Activated T-cell treated with anti-CD3 and anti-CD28 coated beads for 24 hours (primary cell): ENCODE measurements around the gene MYCBP2.
A peak's percentile ranks its signal among the peaks of the same experiment; 100 is the strongest.
"Not testable (repeated sequence)": the region's sequence is repeated elsewhere in the genome, so short reads cannot be mapped to it uniquely, and the experiment has no call there.

Experiments used
- DNase-seq: peaks from one replicate; pipeline ENCODE4 v3.0.0-alpha.2; 2020; ENCODE audit warnings: low read depth

The MYCBP2 gene

GRCh38 chr13:77031656-77032243 lies 295.1 kb downstream of the MYCBP2 start:
- no peak for DNase-seq

- DNase-seq: no peak
These were observed 297.5 kb downstream of the MYCBP2 start for GRCh38 chr13:77029436-77029835.

GRCh38 chr13:77028202-77028601 lies 298.7 kb downstream of the MYCBP2 start:
- DNase-seq: no peak

- DNase-seq: peak; percentile 79
These were observed 299.9 kb downstream of the MYCBP2 start, which contains the start of gene FBXL3 for GRCh38 chr13:77026861-77027621. Gene FBXL3 (minus strand): TSS chr13:77027159. CDS start chr13:77021860, 5,299 bp downstream.

DNA sequence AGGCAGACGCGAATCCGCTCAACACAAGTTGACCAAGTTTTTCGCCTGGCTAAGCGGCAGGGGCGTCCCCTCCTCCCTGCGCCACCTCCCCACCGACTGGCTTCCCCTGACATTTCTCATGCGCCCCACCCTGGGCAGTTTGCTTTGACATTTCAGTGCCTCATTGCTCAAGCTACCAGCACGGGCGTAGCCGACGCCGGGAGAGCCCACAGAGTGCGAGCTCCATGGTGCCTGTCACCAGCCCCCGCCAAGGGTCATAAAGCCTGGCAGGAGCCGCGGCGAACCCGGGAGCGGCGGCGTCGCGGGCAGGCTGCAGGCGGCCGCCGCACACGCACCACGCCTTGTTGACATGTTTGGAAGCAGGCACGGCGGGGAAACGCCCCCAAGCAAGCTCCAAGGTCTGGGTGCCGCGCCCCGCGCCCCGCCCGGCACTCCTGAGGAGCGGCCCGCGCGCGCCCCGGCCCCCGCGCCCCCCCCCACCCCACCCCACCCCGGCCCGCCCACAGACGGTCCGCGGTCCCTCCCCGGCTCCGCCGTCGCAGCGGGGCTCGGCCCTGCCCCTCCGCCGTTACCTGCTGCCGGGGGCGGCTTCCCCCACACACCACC lies 300.5 kb downstream of the MYCBP2 start:
- DNase-seq: peak; percentile 55

DNA sequence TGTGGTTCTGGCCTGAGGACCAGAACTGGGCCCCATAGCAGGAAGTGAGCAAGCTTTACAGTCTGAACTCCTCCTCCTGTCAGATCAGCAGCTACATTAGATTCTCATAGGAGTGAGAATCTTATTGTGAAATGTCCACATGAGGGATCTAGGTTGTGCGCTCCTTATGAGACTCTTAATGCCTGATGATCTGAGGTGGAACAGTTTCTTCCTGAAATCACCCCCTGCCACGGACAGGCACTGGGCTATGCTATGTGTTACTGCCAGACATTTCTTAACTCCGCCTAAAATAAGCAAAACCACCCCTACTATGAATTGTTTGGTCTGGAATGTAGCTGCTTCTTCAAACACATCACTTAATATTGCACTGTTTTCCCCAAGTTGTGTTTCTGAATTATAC lies 304.6 kb downstream of the MYCBP2 start:
- no peak for DNase-seq

DNA sequence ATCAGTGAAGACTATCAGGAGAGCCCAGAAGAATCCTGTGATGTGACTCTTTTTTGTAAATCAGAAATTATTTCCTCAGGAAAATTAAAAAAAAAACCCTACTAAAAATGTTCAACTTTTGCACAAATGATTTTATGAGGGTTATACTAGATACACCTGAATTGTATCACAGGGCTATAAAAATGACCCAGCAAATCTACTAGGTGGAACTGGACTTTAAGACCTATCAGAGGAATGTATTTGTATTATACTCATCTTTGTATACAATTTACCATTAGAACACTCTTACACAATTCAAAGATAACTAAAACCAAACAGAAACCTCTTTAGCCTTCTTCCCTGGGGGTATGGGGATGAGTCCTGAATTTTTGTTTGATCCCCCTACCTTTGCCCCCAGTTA lies 307.1 kb downstream of the MYCBP2 start:
- no peak for DNase-seq

- no peak for DNase-seq
These were observed 309.8 kb downstream of the MYCBP2 start for GRCh38 chr13:77016888-77017623.

GRCh38 chr13:77016251-77016812 lies 310.6 kb downstream of the MYCBP2 start:
- no peak for DNase-seq

DNA sequence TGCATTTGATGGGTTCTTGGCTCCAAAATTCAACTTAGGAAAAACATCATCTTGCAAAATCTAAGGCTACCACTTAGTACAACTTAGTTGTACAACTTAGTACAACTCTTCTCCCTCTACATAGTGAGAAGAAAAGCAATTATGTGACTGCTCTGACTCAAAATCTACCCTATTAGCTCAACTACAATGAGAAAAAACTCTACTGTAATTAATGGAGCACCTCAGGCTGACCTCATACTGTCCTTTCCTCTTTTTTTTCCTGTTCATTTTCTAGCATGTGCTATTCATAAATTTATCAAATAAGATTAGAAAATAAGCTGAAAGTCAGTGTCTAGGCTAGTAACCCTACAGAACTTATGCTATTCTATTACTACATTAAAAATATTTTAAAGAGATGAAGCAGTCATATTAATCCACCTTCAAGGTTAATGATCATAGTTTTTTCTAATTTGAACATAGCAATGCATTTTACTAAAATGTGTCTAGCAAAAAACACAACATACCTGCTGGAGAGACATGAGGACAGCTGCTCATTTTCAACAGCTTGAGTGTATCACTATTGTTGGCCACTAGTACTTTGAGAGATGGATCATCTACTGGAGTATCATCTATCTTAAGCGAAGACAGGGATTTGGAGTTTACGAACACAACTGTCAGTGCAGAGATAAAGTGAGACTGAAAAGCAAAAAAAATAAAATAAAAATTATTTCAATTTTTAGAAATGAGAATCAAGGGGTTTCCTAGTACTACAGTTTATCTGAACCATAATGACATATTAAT lies 311.8 kb downstream of the MYCBP2 start:
- no peak for DNase-seq

- DNase-seq: no peak
These were observed 312.9 kb downstream of the MYCBP2 start for GRCh38 chr13:77013853-77014542.

DNA sequence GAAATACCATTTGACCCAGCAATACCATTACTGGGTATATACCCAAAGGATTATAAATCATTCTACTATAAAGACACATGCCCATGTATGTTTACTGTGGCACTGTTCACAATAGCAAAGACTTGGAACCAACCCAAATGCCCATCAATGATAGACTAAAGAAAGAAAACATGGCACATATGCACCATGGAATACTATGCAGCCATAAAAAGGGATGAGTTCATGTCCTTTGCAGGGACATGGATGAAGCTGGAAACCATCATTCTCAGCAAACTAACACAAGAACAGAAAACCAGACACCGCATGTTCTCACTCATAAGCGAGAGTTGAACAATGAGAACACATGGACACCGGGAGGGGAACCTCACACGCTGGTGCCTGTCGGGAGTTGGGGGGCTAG lies 317.2 kb downstream of the MYCBP2 start:
- not testable (repeated sequence) for DNase-seq

DNA sequence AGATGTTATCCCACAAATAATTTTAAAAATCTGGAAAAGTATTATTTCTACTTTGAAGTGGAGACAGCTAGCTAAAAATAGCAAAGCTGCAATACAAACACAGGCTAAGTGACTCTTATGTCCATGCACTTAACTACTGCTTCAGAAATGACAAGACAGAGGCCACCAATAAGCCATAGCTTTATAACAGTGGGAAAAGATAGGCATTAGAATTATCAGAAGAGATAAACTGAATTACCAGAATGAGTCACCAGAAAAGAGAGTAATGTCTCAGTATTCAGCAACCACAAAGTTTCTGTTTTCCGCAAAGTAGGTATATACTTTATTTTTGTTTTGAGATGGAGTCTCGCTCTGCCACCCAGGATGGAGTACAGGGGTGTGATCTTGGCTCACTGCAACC lies 317.9 kb downstream of the MYCBP2 start:
- DNase-seq: no peak

DNA sequence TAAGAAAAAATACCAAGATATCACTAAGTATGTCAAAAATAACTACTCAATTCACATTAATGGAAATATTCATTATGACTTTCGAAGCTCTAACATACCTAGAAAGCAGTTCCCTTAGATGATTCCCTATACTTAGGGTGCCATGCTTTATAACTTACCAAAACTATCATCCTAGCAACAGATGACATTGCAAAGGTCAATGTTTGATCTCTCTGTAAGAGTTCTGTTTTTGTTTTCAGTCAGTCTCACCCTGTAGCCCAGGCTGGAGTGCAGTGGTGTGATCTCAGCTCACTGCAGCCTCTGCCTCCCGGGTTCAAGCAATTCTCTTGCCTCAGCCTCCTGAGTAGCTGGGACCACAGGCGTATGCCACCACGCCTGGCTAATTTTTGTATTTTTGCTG lies 318.6 kb downstream of the MYCBP2 start:
- not testable (repeated sequence) for DNase-seq

DNA sequence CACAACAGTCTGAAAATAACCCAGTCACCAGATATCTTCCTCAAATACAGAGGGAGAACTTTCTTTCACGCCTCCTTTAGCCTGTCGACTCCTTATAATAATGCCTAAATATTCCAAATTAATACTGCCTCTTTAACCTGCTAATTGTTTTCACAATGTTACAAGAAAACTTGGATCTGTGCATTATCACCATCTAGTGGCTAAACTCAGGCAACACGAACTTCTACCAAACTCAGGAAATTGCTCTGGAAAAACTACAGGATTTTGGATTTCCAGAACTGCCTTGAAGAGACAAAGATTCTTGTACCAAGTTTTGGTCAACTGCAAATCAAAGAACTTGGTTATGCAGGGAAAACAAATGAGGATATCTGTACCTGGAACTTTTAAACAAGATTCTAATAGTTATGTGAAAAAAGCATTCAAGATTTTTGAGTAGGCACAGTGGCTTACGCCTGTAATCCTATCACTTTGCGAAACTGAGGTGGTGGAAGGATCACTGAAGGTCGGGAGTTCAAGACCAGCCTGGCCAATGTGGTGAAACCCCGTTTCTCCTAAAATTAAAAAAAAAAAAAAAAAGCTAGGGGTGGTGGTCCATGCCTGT lies 324.2 kb downstream of the MYCBP2 start:
- DNase-seq: no peak

GRCh38 chr13:77001963-77002587 lies 324.8 kb downstream of the MYCBP2 start:
- no peak for DNase-seq

DNA sequence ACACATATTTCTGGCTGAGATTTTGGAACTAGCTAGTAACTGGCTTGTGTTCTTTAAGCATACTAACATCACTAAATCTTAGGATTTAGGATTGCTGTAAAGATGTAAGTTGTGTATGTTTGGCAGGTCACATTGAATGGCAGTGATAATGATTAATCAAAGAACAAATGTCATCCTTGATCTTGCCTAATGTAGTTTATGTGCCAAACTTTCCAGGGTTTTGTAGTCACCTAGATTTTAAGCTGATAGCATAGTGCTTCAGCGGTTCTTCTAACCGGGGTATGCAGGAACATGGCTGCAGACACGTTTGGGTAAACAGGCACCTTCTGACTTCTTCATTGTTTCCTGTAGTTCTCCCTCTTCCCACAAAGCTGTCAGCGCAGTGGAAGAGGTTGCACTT lies 325.4 kb downstream of the MYCBP2 start:
- no peak for DNase-seq

GRCh38 chr13:77000475-77000874 lies 326.4 kb downstream of the MYCBP2 start:
- no peak for DNase-seq
